Heart left ventricle (tissue), 13 donors: Measurements from ENCODE around the gene PCDHGA3.
"Not testable (repeated sequence)": the region's sequence is repeated elsewhere in the genome, so short reads cannot be mapped to it uniquely, and the experiment has no call there.

ENCODE experiments used
- CTCF ChIP-seq, 12 donors: fragments of 200-600 bp; sonication (generic) in 4 of 12; IDR thresholded peaks; one replicate each; pipeline versions ENCODE4 v1.5.0 to v1.8.0; 2018 to 2022; ENCODE audit warnings: antibody characterized with exemption in 12 of 12, mild to moderate bottlenecking in 5 of 12
- POLR2A ChIP-seq, 2 donors: fragments of 450-650 bp; IDR thresholded peaks; one replicate each; pipeline ENCODE4 v1.6.1; 2017; ENCODE audit warnings: antibody characterized with exemption in 2 of 2, mild to moderate bottlenecking in 2 of 2, moderate library complexity in 2 of 2
- donor health status: ischemic (EF 13 %, LVEDD 7.1; RV severe dilation, severe dysfunction).
- donor health status: DM: no; HTN: yes; CAD: no.
- donor health status: DM: no; HTN: no; CAD: no.
- donor health status: ischemic (EF 25% LVEDD 6.9; RV normal size, moderate dysfunction).
- donor health status: ischemic (EF 25% LVEDD 5.7; RV mildly dilated, moderate dysfunction).
- donor health status: ischemic (EF 35%, LVEDD 5.7; RV mildly dilated, moderate dysfunction).
- donor health status: nonischemic (EF 11% LVEDD 7.7; RV severe dilation, severe dysfunction).
- donor health status: DM: yes; HTN: yes; CAD: no.
- donor health status: PGD.
- donor health status: ischemic (EF 29% LVEDD 5.4; RV normal size, mild dysfunction).
- donor health status: nonischemic (EF 23%, LVEDD 6.1; RV moderate dilation, normal function).

GRCh38 chr5:141346017-141346416, 2.4 kb downstream of the PCDHGA3 start:
- not testable (repeated sequence) for TF ChIP-seq CTCF, POLR2A (IDR thresholded peaks at IDR 0.05)
